ENCODE measurements around the gene WDR72. TPM values are rescaled to one million over a fixed set of nuclear protein-coding genes. Genes with fewer than 3 reads are reported as not detected.

The WDR72 gene
- polyA plus RNA-seq, 1 donor from 2014 or later: 0.05 TPM

GRCh38 chr15:53634517-53635106 lies 124.9 kb downstream of the WDR72 start:
- Histone ChIP-seq H3K27me3 (ENCODE audit: insufficient read depth, low read depth, low read length) (no peaks in the 10 kb centered on the region), H3K4me3 (ENCODE audit: low read length) (no peak overlapping the region), H3K27ac (ENCODE audit: low read length) (no peak overlapping the region), H3K4me2 (ENCODE audit: low read length) (no peak overlapping the region), H3F3A (ENCODE audit: insufficient read depth, low read length, poor library complexity, severe bottlenecking) (no peaks in the 10 kb centered on the region), H3K9me2 (ENCODE audit: insufficient read depth, low read length) (no peaks in the 10 kb centered on the region), H3K79me2 (replicated peaks; ENCODE audit: insufficient read depth, low read length) (no peaks in the 10 kb centered on the region), H3K36me3 (ENCODE audit: insufficient read depth, low read length) (no peaks in the 10 kb centered on the region), H4K20me1 (ENCODE audit: insufficient read depth) (no peaks in the 10 kb centered on the region), H3K9me3 (ENCODE audit: low read length) (no peaks in the 10 kb centered on the region), H2AFZ (ENCODE audit: low read depth, low read length) (no peak overlapping the region), H3K9ac (ENCODE audit: low read length) (no peak overlapping the region)
- TF ChIP-seq TAF1 (IDR thresholded peaks at IDR 0.05; ENCODE audit: low read depth): no peak
- TF ChIP-seq EZH2 (IDR thresholded peaks at IDR 0.05; ENCODE audit: borderline replicate concordance, insufficient read depth, low read length, poor library complexity, severe bottlenecking): no peak
- TF ChIP-seq CTCF (IDR thresholded peaks at IDR 0.05; ENCODE audit: poor library complexity, severe bottlenecking): no peak
- TF ChIP-seq POLR2AphosphoS5 (IDR thresholded peaks at IDR 0.05): no peak
- TF ChIP-seq SMC3 (conservative IDR thresholded peaks at IDR 0.05; ENCODE audit: poor library complexity): no peak
- no peak for TF ChIP-seq MXI1 (conservative IDR thresholded peaks at IDR 0.05; ENCODE audit: poor library complexity, severe bottlenecking)
- TF ChIP-seq, protein P1, sequence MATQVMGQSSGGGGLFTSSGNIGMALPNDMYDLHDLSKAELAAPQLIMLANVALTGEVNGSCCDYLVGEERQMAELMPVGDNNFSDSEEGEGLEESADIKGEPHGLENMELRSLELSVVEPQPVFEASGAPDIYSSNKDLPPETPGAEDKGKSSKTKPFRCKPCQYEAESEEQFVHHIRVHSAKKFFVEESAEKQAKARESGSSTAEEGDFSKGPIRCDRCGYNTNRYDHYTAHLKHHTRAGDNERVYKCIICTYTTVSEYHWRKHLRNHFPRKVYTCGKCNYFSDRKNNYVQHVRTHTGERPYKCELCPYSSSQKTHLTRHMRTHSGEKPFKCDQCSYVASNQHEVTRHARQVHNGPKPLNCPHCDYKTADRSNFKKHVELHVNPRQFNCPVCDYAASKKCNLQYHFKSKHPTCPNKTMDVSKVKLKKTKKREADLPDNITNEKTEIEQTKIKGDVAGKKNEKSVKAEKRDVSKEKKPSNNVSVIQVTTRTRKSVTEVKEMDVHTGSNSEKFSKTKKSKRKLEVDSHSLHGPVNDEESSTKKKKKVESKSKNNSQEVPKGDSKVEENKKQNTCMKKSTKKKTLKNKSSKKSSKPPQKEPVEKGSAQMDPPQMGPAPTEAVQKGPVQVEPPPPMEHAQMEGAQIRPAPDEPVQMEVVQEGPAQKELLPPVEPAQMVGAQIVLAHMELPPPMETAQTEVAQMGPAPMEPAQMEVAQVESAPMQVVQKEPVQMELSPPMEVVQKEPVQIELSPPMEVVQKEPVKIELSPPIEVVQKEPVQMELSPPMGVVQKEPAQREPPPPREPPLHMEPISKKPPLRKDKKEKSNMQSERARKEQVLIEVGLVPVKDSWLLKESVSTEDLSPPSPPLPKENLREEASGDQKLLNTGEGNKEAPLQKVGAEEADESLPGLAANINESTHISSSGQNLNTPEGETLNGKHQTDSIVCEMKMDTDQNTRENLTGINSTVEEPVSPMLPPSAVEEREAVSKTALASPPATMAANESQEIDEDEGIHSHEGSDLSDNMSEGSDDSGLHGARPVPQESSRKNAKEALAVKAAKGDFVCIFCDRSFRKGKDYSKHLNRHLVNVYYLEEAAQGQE (IDR thresholded peaks at IDR 0.05; ENCODE audit: borderline replicate concordance): no peak
- TF ChIP-seq RAD21 (conservative IDR thresholded peaks at IDR 0.05): no peak
- TF ChIP-seq EP300 (conservative IDR thresholded peaks at IDR 0.05; ENCODE audit: poor library complexity, severe bottlenecking): no peak

GRCh38 chr15:53627279-53627678 lies 132.2 kb downstream of the WDR72 start:
- no peak overlapping the region for H3K4me3 ChIP-seq (ENCODE audit: low read length)
- no peaks in the 10 kb centered on the region for H3K79me2 ChIP-seq (replicated peaks; ENCODE audit: insufficient read depth, low read length)
- H4K20me1 ChIP-seq (ENCODE audit: insufficient read depth): no peaks in the 10 kb centered on the region
- H2AFZ ChIP-seq (ENCODE audit: low read depth, low read length): no peak overlapping the region
- no peak for TF ChIP-seq TAF1 (IDR thresholded peaks at IDR 0.05; ENCODE audit: low read depth)
- no peak for TF ChIP-seq POLR2AphosphoS5 (IDR thresholded peaks at IDR 0.05)
- no peak for TF ChIP-seq EP300 (conservative IDR thresholded peaks at IDR 0.05; ENCODE audit: poor library complexity, severe bottlenecking)
- TF ChIP-seq, protein P1 (IDR thresholded peaks at IDR 0.05; ENCODE audit: borderline replicate concordance): no peak
- H3F3A ChIP-seq (ENCODE audit: insufficient read depth, low read length, poor library complexity, severe bottlenecking): no peaks in the 10 kb centered on the region
- no peak overlapping the region for H3K9ac ChIP-seq (ENCODE audit: low read length)
- no peaks in the 10 kb centered on the region for H3K9me3 ChIP-seq (ENCODE audit: low read length)
- H3K27ac ChIP-seq (ENCODE audit: low read length): no peak overlapping the region
- H3K27me3 ChIP-seq (ENCODE audit: insufficient read depth, low read depth, low read length): no peaks in the 10 kb centered on the region
- H3K4me2 ChIP-seq (ENCODE audit: low read length): no peak overlapping the region
- no peaks in the 10 kb centered on the region for H3K9me2 ChIP-seq (ENCODE audit: insufficient read depth, low read length)
- H3K36me3 ChIP-seq (ENCODE audit: insufficient read depth, low read length): no peaks in the 10 kb centered on the region

All from neural cell (in vitro differentiated cells).